Endothelial cell of umbilical vein (primary cell): Measurements from ENCODE around the gene MED1. TPM values are rescaled to one million over a fixed set of nuclear protein-coding genes. Genes with fewer than 3 reads are reported as not detected.

Experiments used
- BruUV-seq: library from RNA; stranded (reverse); fragments of 400-500 nt; replicated peaks from 2 replicates; lab custom pipeline; 2021; lab: Mats Ljungman, UMichigan
- CTCF ChIA-PET: fragments of 300-600, 350-600 bp; sonication (Branson Sonifier 250); formaldehyde crosslinking; loops from one replicate; lab custom pipeline; 2021; ENCODE audit warnings: antibody characterized with exemption, inconsistent platforms; lab: Charles Lee
- POLR2A ChIA-PET: fragments of 300-600, 350-600 bp; sonication (Branson Sonifier 250); formaldehyde crosslinking; loops from one replicate; lab custom pipeline; 2021; ENCODE audit warnings: antibody characterized with exemption, inconsistent platforms; lab: Charles Lee
- DNase-seq: peaks from one replicate; pipeline ENCODE4 v3.0.0-alpha.2; 2011; ENCODE audit warnings: low read depth, low spot score
- FAIRE-seq: peaks from 2 replicates; lab custom pipeline; 2011; peaks lifted over from hg19 to GRCh38; lab: Jason Lieb, UNC
- H2AFZ ChIP-seq: 2 replicates; pipeline ENCODE4 v1.6.0; 2012; ENCODE audit warnings: low read depth, low read length, control low read depth, inconsistent platforms
- H3K27ac ChIP-seq: 2 replicates; pipeline ENCODE4 v1.5.1; 2011; ENCODE audit warnings: low read depth, mild to moderate bottlenecking, control low read depth, low read length, moderate library complexity; ENCODE audit not compliant: insufficient read depth
- H3K27me3 ChIP-seq, 2 experiments: 2 replicates each; pipeline versions ENCODE4 v1.6.0 to v1.6.1; 2011; ENCODE audit warnings: low read length in 2 of 2, mixed read lengths in 1 of 2; ENCODE audit not compliant: control insufficient read depth in 2 of 2, insufficient read depth in 2 of 2
- H3K36me3 ChIP-seq, 2 experiments: 2 replicates in 1 of 2; 3 replicates in 1 of 2; pipeline ENCODE4 v1.5.1; 2011; ENCODE audit warnings: low read length in 2 of 2, mild to moderate bottlenecking in 1 of 2, moderate library complexity in 1 of 2; ENCODE audit not compliant: control insufficient read depth in 2 of 2, insufficient read depth in 2 of 2; ENCODE audit errors: extremely low read depth in 1 of 2
- H3K4me1 ChIP-seq: 3 replicates; pipeline ENCODE4 v1.5.1; 2011; ENCODE audit warnings: mild to moderate bottlenecking, low read length; ENCODE audit not compliant: control insufficient read depth, insufficient read depth; ENCODE audit errors: extremely low read depth
- H3K4me2 ChIP-seq: 2 replicates; pipeline ENCODE4 v1.6.1; 2011; ENCODE audit warnings: low read length, control low read depth, mixed read lengths; ENCODE audit not compliant: insufficient read depth
- H3K4me3 ChIP-seq, 3 experiments: fragments of 200-600 bp in 1 of 3; sonication (generic), shearing (Covaris generic) in 1 of 3; replicated peaks in 1 of 3; 2 replicates each; pipeline ENCODE4 v1.5.1; 2011 to 2016; ENCODE audit warnings: control low read depth in 3 of 3, low read length in 3 of 3, mild to moderate bottlenecking in 2 of 3, inconsistent platforms in 1 of 3, low read depth in 1 of 3, moderate library complexity in 1 of 3; ENCODE audit not compliant: insufficient read depth in 1 of 3
- H3K79me2 ChIP-seq: 2 replicates; pipeline ENCODE4 v1.6.0; 2012; ENCODE audit warnings: low read length, inconsistent platforms; ENCODE audit not compliant: control insufficient read depth, insufficient read depth
- H3K9ac ChIP-seq: replicated peaks from 2 replicates; pipeline ENCODE3; 2011; ENCODE audit warnings: low read length, control low read depth; ENCODE audit not compliant: insufficient read depth; ENCODE audit errors: extremely low read depth
- H3K9me1 ChIP-seq: replicated peaks from 3 replicates; pipeline ENCODE4 v1.6.0; 2011; ENCODE audit warnings: mild to moderate bottlenecking, low read length; ENCODE audit not compliant: control insufficient read depth, insufficient read depth; ENCODE audit errors: extremely low read depth
- H3K9me3 ChIP-seq: replicated peaks from 2 replicates; pipeline ENCODE4 v1.5.1; 2012; ENCODE audit warnings: low read length, inconsistent platforms; ENCODE audit not compliant: control insufficient read depth, insufficient read depth
- H4K20me1 ChIP-seq: replicated peaks from 2 replicates; pipeline ENCODE3; 2011; ENCODE audit warnings: mild to moderate bottlenecking, low read length; ENCODE audit not compliant: control insufficient read depth, insufficient read depth; ENCODE audit errors: extremely low read depth
- EZH2 ChIP-seq: IDR thresholded peaks from 2 replicates; pipeline ENCODE4 v1.6.1; 2012; ENCODE audit warnings: borderline replicate concordance, low read depth, mild to moderate bottlenecking, moderate library complexity, low read length, inconsistent platforms; ENCODE audit not compliant: severe bottlenecking
- FOS ChIP-seq: IDR thresholded peaks from 2 replicates; pipeline ENCODE4 v1.6.1; 2011; ENCODE audit warnings: mild to moderate bottlenecking, low read length, moderate library complexity, borderline replicate concordance; ENCODE audit not compliant: insufficient read depth
- GATA2 ChIP-seq: IDR thresholded peaks from 2 replicates; pipeline ENCODE4 v1.7.0; 2011; ENCODE audit warnings: low read depth, mild to moderate bottlenecking, moderate library complexity, mixed read lengths, low read length; ENCODE audit not compliant: insufficient read length, insufficient read depth
- JUN ChIP-seq: IDR thresholded peaks from 2 replicates; pipeline ENCODE4 v1.6.1; 2011; ENCODE audit warnings: borderline replicate concordance, low read depth; ENCODE audit not compliant: insufficient read length, insufficient read depth
- MYC ChIP-seq: IDR thresholded peaks from one replicate; pipeline ENCODE4 v1.6.1; 2011; ENCODE audit warnings: mild to moderate bottlenecking, low read depth, low read length
- POLR2A ChIP-seq: IDR thresholded peaks from 2 replicates; pipeline ENCODE4 v1.6.1; 2012; ENCODE audit warnings: low read depth, mild to moderate bottlenecking, control low read depth, low read length
- POLR2AphosphoS5 ChIP-seq: IDR thresholded peaks from 2 replicates; pipeline ENCODE4 v1.6.1; 2012; ENCODE audit warnings: low read depth, mild to moderate bottlenecking, control low read depth, low read length, moderate library complexity; ENCODE audit not compliant: insufficient read depth
- dilution Hi-C: fragments of 300-500 bp; cut with MboI; formaldehyde crosslinking; loops from one replicate; pipeline ENCODE4 v1.15.0; 2019; ENCODE audit warnings: low sequenced_read_pairs; ENCODE audit not compliant: extremely low pct_ligation_motif_present
- intact Hi-C: fragments of 100-400 bp; cut with micrococcal nuclease; formaldehyde crosslinking; loops from one replicate; pipeline ENCODE4 v1.10.0; 2022
- polyA plus RNA-seq, 4 experiments: library from polyadenylated mRNA; depleted of rRNA in 3 of 4; stranded (reverse) in 3 of 4; unstranded in 1 of 4; fragments of >200 nt; gene quantifications; 2 replicates each; pipeline versions ENCODE4 v1.2.1 to v1.2.3, GENCODE V29; 2011 to 2012; ENCODE audit warnings: missing spikeins in 1 of 4
- total RNA-seq: library from RNA; stranded (reverse); gene quantifications from 2 replicates; pipeline ENCODE4 v1.2.3, GENCODE V29; 2021
- TF ChIP-seq, protein P1 (sequence below), 2 donors: IDR thresholded peaks; 1 replicate in 1 of 2; 2 replicates in 1 of 2; pipeline ENCODE4 v1.5.1; 2011; ENCODE audit warnings: low read length in 2 of 2, mild to moderate bottlenecking in 2 of 2, moderate library complexity in 2 of 2, control low read depth in 1 of 2, inconsistent platforms in 1 of 2, low read depth in 1 of 2; ENCODE audit not compliant: insufficient read depth in 1 of 2; ENCODE audit errors: extremely low read depth in 1 of 2
- TF ChIP-seq, protein P2 (sequence below): IDR thresholded peaks from 2 replicates; pipeline ENCODE4 v1.6.1; 2011; ENCODE audit not compliant: insufficient read depth, insufficient read length

The MED1 gene
- total and polyA plus RNA-seq, 2 donors (not counting 3 experiments of a cell fraction or from before 2014, with no cell fraction given) = 19.8 to 46.2 TPM

DNA sequence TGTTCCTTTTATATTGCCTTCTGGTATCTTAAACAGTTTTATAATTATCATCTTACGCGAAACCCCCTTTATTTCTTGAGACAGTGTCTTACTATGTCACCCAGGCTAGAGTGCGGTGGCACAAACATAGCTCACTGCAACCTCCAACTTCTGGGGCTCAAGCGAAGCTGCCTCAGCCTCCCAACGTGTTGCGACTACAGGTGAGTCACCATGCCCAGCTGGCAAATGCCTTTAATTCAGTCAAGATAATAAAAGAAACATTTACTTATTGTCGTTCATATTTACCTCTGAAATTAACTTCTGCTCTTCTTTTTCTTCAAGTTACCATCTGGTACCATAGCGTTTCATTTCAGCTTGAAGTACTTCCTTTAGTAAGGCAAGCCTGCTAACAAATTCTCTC lies 93.6 kb downstream of the MED1 start:
- Histone ChIP-seq H3K9ac (no peak overlapping the region), H3K36me3 (no peaks in the 10 kb centered on the region), H4K20me1 (peaks cover 4% of the 10 kb centered on the region), H3K27ac (no peak overlapping the region), H3K9me1 (no peaks in the 10 kb centered on the region), H3K27me3 (no peaks in the 10 kb centered on the region), H3K4me2 (no peak overlapping the region), H3K4me3 (no peak overlapping the region), H3K9me3 (no peaks in the 10 kb centered on the region), H2AFZ (no peak overlapping the region), H3K4me1 (no peaks in the 10 kb centered on the region), H3K79me2 (no peaks in the 10 kb centered on the region)
- no peak for FAIRE-seq
- CTCF ChIA-PET = interaction anchor here (0.5 kb wide), 1 partner anchor 14 kb away, joined by 3 read pairs; no protein-coding TSS in a partner anchor
- dilution Hi-C loops = no loop called here
- POLR2A ChIA-PET = no interaction called here
- no TSS peak for BruUV-seq
- intact Hi-C loops = no loop called here
- TF ChIP-seq POLR2AphosphoS5 (no peak), POLR2A (no peak), FOS (no peak), JUN (no peak), MYC (no peak), EZH2 (no peak), GATA2 (no peak)
- TF ChIP-seq, protein P1, sequence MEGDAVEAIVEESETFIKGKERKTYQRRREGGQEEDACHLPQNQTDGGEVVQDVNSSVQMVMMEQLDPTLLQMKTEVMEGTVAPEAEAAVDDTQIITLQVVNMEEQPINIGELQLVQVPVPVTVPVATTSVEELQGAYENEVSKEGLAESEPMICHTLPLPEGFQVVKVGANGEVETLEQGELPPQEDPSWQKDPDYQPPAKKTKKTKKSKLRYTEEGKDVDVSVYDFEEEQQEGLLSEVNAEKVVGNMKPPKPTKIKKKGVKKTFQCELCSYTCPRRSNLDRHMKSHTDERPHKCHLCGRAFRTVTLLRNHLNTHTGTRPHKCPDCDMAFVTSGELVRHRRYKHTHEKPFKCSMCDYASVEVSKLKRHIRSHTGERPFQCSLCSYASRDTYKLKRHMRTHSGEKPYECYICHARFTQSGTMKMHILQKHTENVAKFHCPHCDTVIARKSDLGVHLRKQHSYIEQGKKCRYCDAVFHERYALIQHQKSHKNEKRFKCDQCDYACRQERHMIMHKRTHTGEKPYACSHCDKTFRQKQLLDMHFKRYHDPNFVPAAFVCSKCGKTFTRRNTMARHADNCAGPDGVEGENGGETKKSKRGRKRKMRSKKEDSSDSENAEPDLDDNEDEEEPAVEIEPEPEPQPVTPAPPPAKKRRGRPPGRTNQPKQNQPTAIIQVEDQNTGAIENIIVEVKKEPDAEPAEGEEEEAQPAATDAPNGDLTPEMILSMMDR (IDR thresholded peaks at IDR 0.05; ENCODE audit: extremely low read depth in 1 of 2, insufficient read depth in 1 of 2, low read depth in 1 of 2, low read length in 2 of 2) = no peak
- TF ChIP-seq, protein P2, sequence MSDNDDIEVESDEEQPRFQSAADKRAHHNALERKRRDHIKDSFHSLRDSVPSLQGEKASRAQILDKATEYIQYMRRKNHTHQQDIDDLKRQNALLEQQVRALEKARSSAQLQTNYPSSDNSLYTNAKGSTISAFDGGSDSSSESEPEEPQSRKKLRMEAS = no peak
- DNase-seq = no peak

Other genes with a start within 250 kb of the MED1 start
- gene STAC2, start 225.3 kb downstream of the MED1 start, total RNA-seq = not detected in 2 replicates
- gene STAC2, start 225.3 kb downstream of the MED1 start, polyA plus RNA-seq = not detected in 2 replicates
- gene FBXL20, start 49.6 kb downstream of the MED1 start, total RNA-seq = 14.8 and 18.0 TPM in 2 replicates
- 4.6 and 4.8 TPM in 2 replicates for gene FBXL20, start 49.6 kb downstream of the MED1 start, polyA plus RNA-seq
- 53.9 and 55.4 TPM in 2 replicates for gene CDK12, start 10.2 kb upstream of the MED1 start, total RNA-seq
- gene CDK12, start 10.2 kb upstream of the MED1 start, polyA plus RNA-seq = 14.2 and 14.6 TPM in 2 replicates
- gene NEUROD2, start 156.7 kb upstream of the MED1 start, total RNA-seq = not detected in 2 replicates
- not detected in 2 replicates for gene NEUROD2, start 156.7 kb upstream of the MED1 start, polyA plus RNA-seq
- not detected in 2 replicates for gene PPP1R1B, start 175.7 kb upstream of the MED1 start, total RNA-seq
- not detected in 2 replicates for gene PPP1R1B, start 175.7 kb upstream of the MED1 start, polyA plus RNA-seq
- 48.9 and 51.0 TPM in 2 replicates for gene STARD3, start 185.9 kb upstream of the MED1 start, total RNA-seq
- gene STARD3, start 185.9 kb upstream of the MED1 start, polyA plus RNA-seq = 75.7 and 102 TPM in 2 replicates
- 0.78 and 0.93 TPM in 2 replicates for gene TCAP, start 214.1 kb upstream of the MED1 start, total RNA-seq
- 0.46 and 0.51 TPM in 2 replicates for gene TCAP, start 214.1 kb upstream of the MED1 start, polyA plus RNA-seq
- gene PNMT, start 217.2 kb upstream of the MED1 start, total RNA-seq = not detected in 2 replicates
- gene PNMT, start 217.2 kb upstream of the MED1 start, polyA plus RNA-seq = 0.11 and 0.35 TPM in 2 replicates
- gene PGAP3, start 236.8 kb upstream of the MED1 start, total RNA-seq = 6.4 and 7.0 TPM in 2 replicates
- gene PGAP3, start 236.8 kb upstream of the MED1 start, polyA plus RNA-seq = 14.9 and 17.0 TPM in 2 replicates
- gene ERBB2, start 248.8 kb upstream of the MED1 start, total RNA-seq = 29.1 and 32.9 TPM in 2 replicates
- 20.6 and 22.8 TPM in 2 replicates for gene ERBB2, start 248.8 kb upstream of the MED1 start, polyA plus RNA-seq